GM12865 (cell line): ENCODE results near the gene OGDH.
A peak's percentile ranks its signal among the peaks of the same experiment; 100 is the strongest.
"Not testable (repeated sequence)": the region's sequence is repeated elsewhere in the genome, so short reads cannot be mapped to it uniquely, and the experiment has no call there.

Source experiments
- DNase-seq: peaks from one replicate; pipeline ENCODE4 v3.0.0; 2010; ENCODE audit warnings: low read depth
- H3K4me3 ChIP-seq: 2 replicates; pipeline ENCODE4 v1.5.1; 2011; ENCODE audit warnings: mild to moderate bottlenecking, low read depth, low read length, control low read depth
- CTCF ChIP-seq: IDR thresholded peaks from 2 replicates; pipeline ENCODE4 v1.5.1; 2011; ENCODE audit warnings: low read length, control low read depth, low read depth, inconsistent platforms; ENCODE audit not compliant: insufficient read depth; ENCODE audit errors: missing control alignments

The OGDH gene

GRCh38 chr7:44606341-44607140 lies at the start of gene OGDH:
Gene OGDH (plus strand): TSS chr7:44606627. CDS start chr7:44624344, 17,717 bp downstream.
- H3K4me3 ChIP-seq, result peak within 1 kb of the TSS; percentile 87
- TF ChIP-seq CTCF, result no peak
- DNase-seq, result peak; percentile 99

GRCh38 chr7:44557485-44557884 lies 48.9 kb upstream of the OGDH start:
- no peak for TF ChIP-seq CTCF
- DNase-seq, result no peak
- H3K4me3 ChIP-seq, result no peak overlapping the region

GRCh38 chr7:44559485-44559884 lies 46.9 kb upstream of the OGDH start:
- no peak for TF ChIP-seq CTCF
- no peak for DNase-seq
- no peak overlapping the region for H3K4me3 ChIP-seq

GRCh38 chr7:44561481-44561880 lies 44.9 kb upstream of the OGDH start:
- TF ChIP-seq CTCF, result no peak
- no peak for DNase-seq
- no peak overlapping the region for H3K4me3 ChIP-seq

GRCh38 chr7:44561962-44562621 lies 44.3 kb upstream of the OGDH start:
- no peak for TF ChIP-seq CTCF
- DNase-seq, result no peak
- no peak overlapping the region for H3K4me3 ChIP-seq

- DNase-seq, H3K4me3 ChIP-seq: not testable (repeated sequence)
Observed at GRCh38 chr7:44562622-44562962, 43.8 kb upstream of the OGDH start.

GRCh38 chr7:44563171-44563679 lies 43.2 kb upstream of the OGDH start:
- DNase-seq, result no peak
- H3K4me3 ChIP-seq, result no peak overlapping the region
- no peak for TF ChIP-seq CTCF
